Karpas-422 (cell line): ENCODE measurements around the gene OR8G1. TPM values are rescaled to one million over a fixed set of nuclear protein-coding genes. Genes with fewer than 3 reads are reported as not detected.

Experiments used
- DNase-seq: peaks from one replicate; pipeline ENCODE4 v3.0.0-alpha.2; 2015
- H2AFZ ChIP-seq: fragments of 200-600 bp; sonication (generic); 2 replicates; pipeline ENCODE4 v1.6.1; 2014; ENCODE audit warnings: antibody characterized with exemption, low read length, mixed read lengths
- H3K27ac ChIP-seq: fragments of 200-600 bp; sonication (generic); 2 replicates; pipeline ENCODE4 v1.5.1; 2014; ENCODE audit warnings: mild to moderate bottlenecking, low read length, moderate library complexity
- H3K27me3 ChIP-seq: fragments of 200-600 bp; sonication (generic); 2 replicates; pipeline ENCODE4 v1.6.1; 2014; ENCODE audit warnings: low read length, mixed read lengths
- H3K36me3 ChIP-seq: fragments of 200-600 bp; sonication (generic); 2 replicates; pipeline ENCODE4 v1.6.1; 2014; ENCODE audit warnings: low read length, mixed read lengths; ENCODE audit not compliant: insufficient read depth
- H3K4me1 ChIP-seq: fragments of 200-600 bp; sonication (generic); 2 replicates; pipeline ENCODE4 v1.6.1; 2014; ENCODE audit warnings: mild to moderate bottlenecking, low read length, mixed read lengths
- H3K4me2 ChIP-seq: fragments of 200-600 bp; sonication (generic); 2 replicates; pipeline ENCODE4 v1.6.1; 2014; ENCODE audit warnings: low read length, low read depth, mild to moderate bottlenecking; ENCODE audit not compliant: poor library complexity, severe bottlenecking
- H3K4me3 ChIP-seq: fragments of 200-600 bp; sonication (generic); 2 replicates; pipeline ENCODE4 v1.5.1; 2014; ENCODE audit warnings: mild to moderate bottlenecking, antibody characterized with exemption, low read length, mixed read lengths
- H3K79me2 ChIP-seq: fragments of 200-600 bp; sonication (generic); 2 replicates; pipeline ENCODE4 v1.6.1; 2014; ENCODE audit warnings: mild to moderate bottlenecking, low read length, mixed read lengths
- H3K9ac ChIP-seq: fragments of 200-600 bp; sonication (generic); 2 replicates; pipeline ENCODE4 v1.6.0; 2014; ENCODE audit warnings: low read length
- H3K9me2 ChIP-seq: fragments of 200-600 bp; sonication (generic), shearing (Covaris generic); replicated peaks from 2 replicates; pipeline ENCODE4 v1.6.0; 2014; ENCODE audit warnings: mild to moderate bottlenecking, low read length, moderate library complexity; ENCODE audit not compliant: insufficient read depth
- H3K9me3 ChIP-seq: fragments of 300-700, 200-600 bp; sonication (generic); 2 replicates; pipeline ENCODE4 v1.6.1; 2014; ENCODE audit warnings: low read length, mixed read lengths
- H4K20me1 ChIP-seq: fragments of 200-600 bp; sonication (generic); 2 replicates; pipeline ENCODE4 v1.6.1; 2014; ENCODE audit warnings: mild to moderate bottlenecking, antibody characterized with exemption, low read length, low read depth; ENCODE audit not compliant: insufficient read depth
- total RNA-seq: library from RNA; depleted of rRNA; stranded (reverse); fragments of >200 nt; shearing (Covaris generic); gene quantifications from 2 replicates; pipeline ENCODE4 v1.2.3, GENCODE V29; 2014; ENCODE audit warnings: low replicate concordance; rRNA removed

The OR8G1 gene
- total RNA-seq, 1 experiment from 2014 or later: not detected

DNA sequence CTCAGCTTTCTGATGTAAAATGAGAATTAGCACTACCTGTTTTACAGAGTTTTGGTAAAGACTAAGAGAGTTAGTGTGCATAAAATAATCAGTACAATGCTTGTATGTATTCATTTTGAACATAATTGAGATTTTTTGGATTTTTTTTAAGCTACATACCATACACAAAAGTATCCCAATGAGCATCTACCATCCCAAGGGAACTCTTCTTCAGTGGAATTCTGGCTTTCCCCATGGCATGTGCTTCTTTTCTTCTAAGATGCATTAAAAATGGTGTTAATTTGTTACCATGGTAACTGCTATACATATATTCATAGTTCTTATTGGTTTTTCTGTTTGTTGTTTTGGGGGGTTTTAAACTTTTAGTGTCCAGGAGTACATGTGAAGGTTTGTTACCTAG is 55.1 kb downstream of the OR8G1 start:
- Histone ChIP-seq H3K9me2 (no peaks in the 10 kb centered on the region), H3K27me3 (no peaks in the 10 kb centered on the region), H3K27ac (no peak overlapping the region), H2AFZ (no peak overlapping the region), H3K36me3 (no peaks in the 10 kb centered on the region), H3K4me1 (no peaks in the 10 kb centered on the region), H3K4me3 (no peak overlapping the region), H3K79me2 (no peaks in the 10 kb centered on the region), H3K9me3 (no peaks in the 10 kb centered on the region), H3K9ac (no peak overlapping the region), H3K4me2 (no peak overlapping the region), H4K20me1 (no peaks in the 10 kb centered on the region)
- DNase-seq: no peak

DNA sequence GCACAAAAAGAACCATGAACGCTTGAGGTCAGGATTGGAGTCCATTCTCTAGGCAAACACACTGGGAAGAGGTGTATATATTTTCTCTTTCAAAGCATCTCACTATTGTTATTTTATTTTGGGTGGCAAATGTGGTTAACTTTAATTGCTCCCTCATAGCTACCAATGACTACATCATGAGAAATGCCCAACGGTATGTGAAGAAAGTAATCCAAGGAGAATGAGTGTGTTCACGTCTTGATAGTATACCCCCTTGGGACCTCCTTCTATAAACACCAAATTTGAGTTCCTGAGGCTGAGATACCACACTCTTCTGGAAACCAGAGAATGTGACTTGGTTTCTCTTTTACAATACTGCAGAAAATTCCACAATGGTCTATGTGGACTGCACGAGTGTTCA is 57.0 kb downstream of the OR8G1 start:
- Histone ChIP-seq H4K20me1 (no peaks in the 10 kb centered on the region), H3K9me3 (no peaks in the 10 kb centered on the region), H3K4me2 (no peak overlapping the region), H2AFZ (no peak overlapping the region), H3K36me3 (no peaks in the 10 kb centered on the region), H3K9me2 (no peaks in the 10 kb centered on the region), H3K4me3 (no peak overlapping the region), H3K27ac (no peak overlapping the region), H3K9ac (no peak overlapping the region), H3K79me2 (no peaks in the 10 kb centered on the region), H3K27me3 (no peaks in the 10 kb centered on the region), H3K4me1 (no peaks in the 10 kb centered on the region)
- no peak for DNase-seq

- no peak overlapping the region for H2AFZ ChIP-seq
- no peak overlapping the region for H3K4me2 ChIP-seq
- H3K4me1 ChIP-seq: no peaks in the 10 kb centered on the region
- H3K4me3 ChIP-seq: no peak overlapping the region
- H3K9me2 ChIP-seq: no peaks in the 10 kb centered on the region
- no peak overlapping the region for H3K27ac ChIP-seq
- no peak overlapping the region for H3K9ac ChIP-seq
- DNase-seq: no peak
- no peaks in the 10 kb centered on the region for H3K36me3 ChIP-seq
- no peaks in the 10 kb centered on the region for H3K9me3 ChIP-seq
- no peaks in the 10 kb centered on the region for H3K79me2 ChIP-seq
- no peaks in the 10 kb centered on the region for H3K27me3 ChIP-seq
- H4K20me1 ChIP-seq: no peaks in the 10 kb centered on the region
These were observed 60.7 kb downstream of the OR8G1 start for GRCh38 chr11:124301548-124301947.

- Histone ChIP-seq H3K27ac (no peak overlapping the region), H3K4me1 (no peaks in the 10 kb centered on the region), H3K27me3 (no peaks in the 10 kb centered on the region), H4K20me1 (no peaks in the 10 kb centered on the region), H3K4me3 (no peak overlapping the region), H3K9me2 (no peaks in the 10 kb centered on the region), H3K79me2 (no peaks in the 10 kb centered on the region), H3K9ac (no peak overlapping the region), H3K4me2 (no peak overlapping the region), H3K9me3 (no peaks in the 10 kb centered on the region), H2AFZ (no peak overlapping the region), H3K36me3 (no peaks in the 10 kb centered on the region)
- DNase-seq: no peak
These were observed 61.6 kb downstream of the OR8G1 start for GRCh38 chr11:124302347-124303125.

Other genes with a start within 250 kb of the OR8G1 start
- gene OR10G6, start 245.9 kb upstream of the OR8G1 start, total RNA-seq: not detected in 2 replicates
- not detected in 2 replicates for gene OR10G4, start 228.1 kb upstream of the OR8G1 start, total RNA-seq
- not detected in 2 replicates for gene OR10G9, start 218.1 kb upstream of the OR8G1 start, total RNA-seq
- gene OR10G8, start 214.3 kb upstream of the OR8G1 start, total RNA-seq: not detected in 2 replicates
- not detected in 2 replicates for gene OR10G7, start 199.8 kb upstream of the OR8G1 start, total RNA-seq
- not detected in 2 replicates for gene VWA5A, start 125.6 kb upstream of the OR8G1 start, total RNA-seq
- gene OR10D3, start 57.8 kb upstream of the OR8G1 start, total RNA-seq: not detected in 2 replicates
- not detected in 2 replicates for gene OR8G5, start 15.3 kb downstream of the OR8G1 start, total RNA-seq
- not detected in 2 replicates for gene OR8D1, start 72.9 kb downstream of the OR8G1 start, total RNA-seq
- gene OR8D2, start 79.1 kb downstream of the OR8G1 start, total RNA-seq: not detected in 2 replicates
- not detected in 2 replicates for gene OR8B2, start 143.4 kb downstream of the OR8G1 start, total RNA-seq
- not detected in 2 replicates for gene OR8B3, start 157.9 kb downstream of the OR8G1 start, total RNA-seq
- gene OR8B4, start 183.8 kb downstream of the OR8G1 start, total RNA-seq: not detected in 2 replicates
- gene OR8B8, start 204.6 kb downstream of the OR8G1 start, total RNA-seq: not detected in 2 replicates